Ovary (tissue), 9 donors: ENCODE results near the gene MAGEA9. TPM values are rescaled to one million over a fixed set of nuclear protein-coding genes. Genes with fewer than 3 reads are reported as not detected.

Experiments
- DNase-seq, 5 donors: peaks; one replicate each; pipeline ENCODE4 v3.0.0-alpha.2; 2019 to 2020
- H3K27ac ChIP-seq, 2 donors: fragments of 200-600 bp; one replicate each; pipeline versions ENCODE4 v1.5.1 to v1.8.0; 2019 to 2022
- H3K27me3 ChIP-seq: fragments of 200-600 bp; one replicate; pipeline ENCODE4 v1.8.0; 2022
- H3K36me3 ChIP-seq: fragments of 200-600 bp; sonication (generic); one replicate; pipeline ENCODE4 v1.5.1; 2019
- H3K4me1 ChIP-seq: one replicate; pipeline ENCODE4 v1.8.1; 2013; ENCODE audit warnings: mild to moderate bottlenecking, moderate library complexity; ENCODE audit not compliant: insufficient read depth
- H3K4me3 ChIP-seq: fragments of 200-600 bp; sonication (generic); one replicate; pipeline ENCODE4 v1.5.1; 2017
- H3K9me3 ChIP-seq, 2 donors: fragments of 200-600 bp in 1 of 2; sonication (generic) in 1 of 2; one replicate each; pipeline versions ENCODE4 v1.5.1 to v1.8.1; 2013 to 2019; ENCODE audit warnings: mild to moderate bottlenecking in 1 of 2, moderate library complexity in 1 of 2
- EP300 ChIP-seq: sonication (generic); formaldehyde crosslinking; IDR thresholded peaks from one replicate; pipeline ENCODE4 v1.6.1; 2017; ENCODE audit warnings: antibody characterized with exemption
- POLR2A ChIP-seq: fragments of 450-650 bp; IDR thresholded peaks from one replicate; pipeline ENCODE4 v1.6.1; 2017; ENCODE audit warnings: antibody characterized with exemption, mild to moderate bottlenecking, moderate library complexity
- WGBS, 3 donors: extraction: QIAGEN DNeasy Blood & Tissue Kit in 1 of 3; methylation state at CpG; one replicate each; pipeline versions ENCODE4 v1.1.5 to v1.1.7; 2013 to 2017; 5-methylcytosine and 5-hydroxymethylcytosine counted together
- intact Hi-C, 4 donors: fragments of 100-400 bp; cut with DNase I; formaldehyde crosslinking; loops; one replicate each; pipeline versions ENCODE4 v1.11.0 to v1.15.1; 2022 to 2023
- polyA plus RNA-seq, 2 donors: library from polyadenylated mRNA; stranded (reverse); fragments of 200-250 nt in 1 of 2; fragments of 350-450 nt in 1 of 2; fragmentation: Illumina TruSeq in 1 of 2; extraction: RNeasy Lipid Tissue Mini Kit (QIAGEN cat#74804) in 1 of 2; gene quantifications; one replicate each; pipeline ENCODE4 v1.2.3, GENCODE V29; 2013 to 2014
- total RNA-seq, 7 donors: library from RNA; depleted of rRNA in 2 of 7; stranded (reverse); fragments of >200 nt in 2 of 7; fragmentation: NEBNext Ultra II Directional in 3 of 7; extraction: Animal tissue kit (Norgen Biotek cat#: 25700) in 3 of 7; gene quantifications; one replicate each; pipeline versions ENCODE4 v1.1.0 to v1.2.4, GENCODE V29; 2016 to 2023
- TF ChIP-seq, protein P1 (sequence below), 3 donors: fragments of 450-650 bp in 2 of 3; fragments of 200-600 bp in 1 of 3; IDR thresholded peaks; one replicate each; pipeline versions ENCODE4 v1.5.1 to v1.8.0; 2016 to 2022; ENCODE audit warnings: antibody characterized with exemption in 3 of 3, mild to moderate bottlenecking in 1 of 3
- donor health status: DM: no; HTN: no; CAD: no; lungs with moderate emphysema.
- donor health status: DM: no; HTN: no; CAD: no.
- donor health status: Bipolar disorder and iron deficiency.
- donor health status: DM: yes; HTN: yes; CAD: no.
- donor health status: DM: no; HTN: no; CAD: no.
- donor health status: DM: yes; HTN: yes; CAD: no.

The MAGEA9 gene
- total and polyA plus RNA-seq, 9 donors, result not detected

DNA sequence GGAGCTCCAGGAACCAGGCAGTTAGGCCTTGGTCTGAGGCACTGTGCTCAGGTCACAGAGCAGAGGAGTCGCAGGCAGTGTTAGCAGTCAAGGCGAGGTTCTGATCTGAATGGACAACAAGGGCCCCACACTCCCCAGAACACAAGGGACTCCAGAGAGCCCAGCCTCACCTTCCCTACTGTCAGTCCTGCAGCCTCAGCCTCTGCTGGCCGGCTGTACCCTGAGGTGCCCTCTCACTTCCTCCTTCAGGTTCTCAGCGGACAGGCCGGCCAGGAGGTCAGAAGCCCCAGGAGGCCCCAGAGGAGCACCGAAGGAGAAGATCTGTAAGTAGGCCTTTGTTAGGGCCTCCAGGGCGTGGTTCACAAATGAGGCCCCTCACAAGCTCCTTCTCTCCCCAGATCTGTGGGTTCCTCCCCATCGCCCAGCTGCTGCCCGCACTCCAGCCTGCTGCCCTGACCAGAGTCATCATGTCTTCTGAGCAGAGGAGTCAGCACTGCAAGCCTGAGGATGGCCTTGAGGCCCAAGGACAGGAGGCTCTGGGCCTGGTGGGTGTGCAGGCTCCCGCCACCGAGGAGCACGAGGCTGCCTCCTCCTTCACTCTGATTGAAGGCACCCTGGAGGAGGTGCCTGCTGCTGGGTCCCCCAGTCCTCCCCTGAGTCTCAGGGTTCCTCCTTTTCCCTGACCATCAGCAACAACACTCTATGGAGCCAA lies 26.2 kb downstream of the MAGEA9 start:
- no peak for DNase-seq
- Histone ChIP-seq H3K27me3 (no peaks in the 10 kb centered on the region), H3K4me3 (no peak overlapping the region), H3K9me3 (no peaks in the 10 kb centered on the region), H3K36me3 (no peaks in the 10 kb centered on the region), H3K4me1 (no peaks in the 10 kb centered on the region), H3K27ac (no peak overlapping the region)
- 83 to 86% (median 85%) methylated on average over 12 of the region's 12 CpGs for WGBS, 3 donors
- intact Hi-C loops, result no loop called here
- TF ChIP-seq EP300 (no peak), POLR2A (no peak)
- TF ChIP-seq, protein P1, sequence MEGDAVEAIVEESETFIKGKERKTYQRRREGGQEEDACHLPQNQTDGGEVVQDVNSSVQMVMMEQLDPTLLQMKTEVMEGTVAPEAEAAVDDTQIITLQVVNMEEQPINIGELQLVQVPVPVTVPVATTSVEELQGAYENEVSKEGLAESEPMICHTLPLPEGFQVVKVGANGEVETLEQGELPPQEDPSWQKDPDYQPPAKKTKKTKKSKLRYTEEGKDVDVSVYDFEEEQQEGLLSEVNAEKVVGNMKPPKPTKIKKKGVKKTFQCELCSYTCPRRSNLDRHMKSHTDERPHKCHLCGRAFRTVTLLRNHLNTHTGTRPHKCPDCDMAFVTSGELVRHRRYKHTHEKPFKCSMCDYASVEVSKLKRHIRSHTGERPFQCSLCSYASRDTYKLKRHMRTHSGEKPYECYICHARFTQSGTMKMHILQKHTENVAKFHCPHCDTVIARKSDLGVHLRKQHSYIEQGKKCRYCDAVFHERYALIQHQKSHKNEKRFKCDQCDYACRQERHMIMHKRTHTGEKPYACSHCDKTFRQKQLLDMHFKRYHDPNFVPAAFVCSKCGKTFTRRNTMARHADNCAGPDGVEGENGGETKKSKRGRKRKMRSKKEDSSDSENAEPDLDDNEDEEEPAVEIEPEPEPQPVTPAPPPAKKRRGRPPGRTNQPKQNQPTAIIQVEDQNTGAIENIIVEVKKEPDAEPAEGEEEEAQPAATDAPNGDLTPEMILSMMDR (IDR thresholded peaks at IDR 0.05), result no peak

DNA sequence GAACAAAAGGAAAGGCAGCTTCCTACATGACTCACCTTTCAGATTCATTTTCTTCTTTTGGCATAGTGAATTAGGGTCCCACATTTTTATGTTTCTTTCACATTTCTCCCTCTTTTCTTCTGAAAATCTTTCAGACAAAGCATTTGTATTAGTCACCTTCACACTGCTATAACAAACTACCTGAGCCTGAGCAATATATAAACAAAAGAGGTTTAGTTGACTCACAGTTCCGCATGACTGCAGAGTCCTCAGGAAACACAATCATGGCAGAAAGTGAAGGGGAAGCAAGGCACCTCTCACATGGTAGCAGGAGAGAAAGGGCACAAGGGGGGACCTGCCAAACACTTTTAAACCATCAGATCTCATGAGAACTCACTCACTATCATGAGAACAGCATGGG lies 36.9 kb downstream of the MAGEA9 start:
- H3K9me3 ChIP-seq, result no peaks in the 10 kb centered on the region
- 63 to 89% (median 79%) methylated on average over 1 of the region's 1 CpG for WGBS, 3 donors
- DNase-seq, result no peak
- no peak overlapping the region for H3K27ac ChIP-seq
- H3K4me1 ChIP-seq, result no peaks in the 10 kb centered on the region
- H3K4me3 ChIP-seq, result no peak overlapping the region
- intact Hi-C loops, result no loop called here
- TF ChIP-seq, protein P1 (IDR thresholded peaks at IDR 0.05), result no peak
- TF ChIP-seq POLR2A (no peak), EP300 (no peak)
- H3K27me3 ChIP-seq, result no peaks in the 10 kb centered on the region
- no peaks in the 10 kb centered on the region for H3K36me3 ChIP-seq

GRCh38 chrX:149819371-149819770 lies 37.6 kb downstream of the MAGEA9 start:
- intact Hi-C loops, result no loop called here
- H3K9me3 ChIP-seq, result no peaks in the 10 kb centered on the region
- TF ChIP-seq POLR2A (no peak), EP300 (no peak)
- TF ChIP-seq, protein P1 (IDR thresholded peaks at IDR 0.05), result no peak
- no peak overlapping the region for H3K27ac ChIP-seq
- no peak overlapping the region for H3K4me3 ChIP-seq
- no peaks in the 10 kb centered on the region for H3K36me3 ChIP-seq
- no peak for DNase-seq
- no peaks in the 10 kb centered on the region for H3K4me1 ChIP-seq
- WGBS, 3 donors, result 62 to 64% (median 63%) methylated on average over 2 of the region's 2 CpGs
- H3K27me3 ChIP-seq, result no peaks in the 10 kb centered on the region

- intact Hi-C loops, result no loop called here
Measured at GRCh38 chrX:149825424-149825823, 43.7 kb downstream of the MAGEA9 start.

More at GRCh38 chrX:149825424-149825823, 43.7 kb downstream of the MAGEA9 start:
- no peaks in the 10 kb centered on the region for H3K27me3 ChIP-seq
- H3K9me3 ChIP-seq, result no peaks in the 10 kb centered on the region
- H3K36me3 ChIP-seq, result no peaks in the 10 kb centered on the region
- TF ChIP-seq, protein P1 (IDR thresholded peaks at IDR 0.05), result no peak
- no peak for TF ChIP-seq POLR2A
- H3K4me1 ChIP-seq, result no peaks in the 10 kb centered on the region
- H3K27ac ChIP-seq, result no peak overlapping the region
- WGBS, 3 donors, result 3 to 7% (median 4%) methylated on average over 3 of the region's 3 CpGs
- DNase-seq, result no peak
- no peak overlapping the region for H3K4me3 ChIP-seq
